GM12878 (cell line): ENCODE measurements around the gene EFHD1. TPM values are rescaled to one million over a fixed set of nuclear protein-coding genes. Genes with fewer than 3 reads are reported as not detected.

Experiments
- ATF7 ChIP-seq: fragments of 450-650 bp; IDR thresholded peaks from 2 replicates; pipeline ENCODE4 v1.6.1; 2016; ENCODE audit warnings: low read depth, mild to moderate bottlenecking
- BACH1 ChIP-seq: fragments of 450-650 bp; IDR thresholded peaks from 2 replicates; pipeline ENCODE4 v1.6.1; 2017; ENCODE audit warnings: mild to moderate bottlenecking, borderline replicate concordance
- BCL11A ChIP-seq: IDR thresholded peaks from 2 replicates; pipeline ENCODE4 v1.6.1; 2011; ENCODE audit warnings: low read depth, low read length
- DPF2 ChIP-seq: fragments of 450-650 bp; IDR thresholded peaks from 2 replicates; pipeline ENCODE4 v1.6.1; 2017; ENCODE audit warnings: mild to moderate bottlenecking
- EGR1 ChIP-seq, 2 experiments: IDR thresholded peaks; 1 replicate in 1 of 2; 2 replicates in 1 of 2; pipeline ENCODE4 v1.6.1; 2011 to 2012; ENCODE audit warnings: low read depth in 2 of 2, low read length in 2 of 2, borderline replicate concordance in 1 of 2, mild to moderate bottlenecking in 1 of 2, moderate library complexity in 1 of 2
- EP300 ChIP-seq, 2 experiments: fragments of 150-350 bp in 1 of 2; IDR thresholded peaks; 2 replicates each; pipeline ENCODE4 v1.6.1; 2011 to 2012; ENCODE audit warnings: low read depth in 2 of 2, low read length in 2 of 2, borderline replicate concordance in 1 of 2, improper control_type of control experiment in 1 of 2, inconsistent platforms in 1 of 2; ENCODE audit not compliant: control insufficient read depth in 1 of 2
- FOXK2 ChIP-seq: fragments of 450-650 bp; IDR thresholded peaks from 2 replicates; pipeline ENCODE4 v1.6.1; 2017; ENCODE audit warnings: mild to moderate bottlenecking, moderate library complexity
- GATAD2B ChIP-seq: fragments of 450-650 bp; conservative IDR thresholded peaks from 2 replicates; pipeline ENCODE4 v1.6.1; 2017; ENCODE audit warnings: low read depth, mild to moderate bottlenecking, moderate library complexity
- HDAC2 ChIP-seq: fragments of 200-600 bp; sonication (generic); IDR thresholded peaks from 2 replicates; pipeline ENCODE4 v1.6.1; 2017
- HDAC6 ChIP-seq: fragments of 200-600 bp; sonication (generic); IDR thresholded peaks from one replicate; pipeline ENCODE4 v1.8.0; 2017; ENCODE audit warnings: antibody characterized with exemption; ENCODE audit not compliant: unreplicated experiment
- IKZF1 ChIP-seq: fragments of 450-650 bp; conservative IDR thresholded peaks from 2 replicates; pipeline ENCODE4 v1.6.1; 2017; ENCODE audit warnings: antibody characterized with exemption, mild to moderate bottlenecking
- IRF3 ChIP-seq: fragments of 450-650 bp; IDR thresholded peaks from 2 replicates; pipeline ENCODE4 v1.6.1; 2014; ENCODE audit warnings: mild to moderate bottlenecking
- KDM1A ChIP-seq: fragments of 200-600 bp; sonication (generic); IDR thresholded peaks from 2 replicates; pipeline ENCODE4 v1.6.1; 2016; ENCODE audit warnings: borderline replicate concordance
- MEF2A ChIP-seq: IDR thresholded peaks from 2 replicates; pipeline ENCODE4 v1.6.1; 2011; ENCODE audit warnings: low read depth, mild to moderate bottlenecking, low read length, moderate library complexity; ENCODE audit not compliant: insufficient read depth
- MTA2 ChIP-seq: fragments of 450-650 bp; IDR thresholded peaks from 2 replicates; pipeline ENCODE4 v1.6.1; 2016; ENCODE audit warnings: low read depth, mild to moderate bottlenecking, moderate library complexity
- MTA3 ChIP-seq: IDR thresholded peaks from 2 replicates; pipeline ENCODE4 v1.6.1; 2012; ENCODE audit warnings: low read length, inconsistent platforms, borderline replicate concordance
- NBN ChIP-seq: fragments of 450-650 bp; IDR thresholded peaks from 2 replicates; pipeline ENCODE4 v1.6.1; 2016
- NFYA ChIP-seq: IDR thresholded peaks from 2 replicates; pipeline ENCODE4 v1.6.1; 2011; ENCODE audit warnings: low read depth, mild to moderate bottlenecking, low read length, improper control_type of control experiment, borderline replicate concordance
- RAD21 ChIP-seq: IDR thresholded peaks from 2 replicates; pipeline ENCODE4 v1.6.1; 2011; ENCODE audit warnings: mild to moderate bottlenecking, low read depth, low read length, moderate library complexity; ENCODE audit not compliant: insufficient read depth
- RB1 ChIP-seq: fragments of 450-650 bp; formaldehyde crosslinking; IDR thresholded peaks from 2 replicates; pipeline ENCODE4 v1.6.1; 2017; ENCODE audit warnings: mild to moderate bottlenecking, borderline replicate concordance
- SPI1 ChIP-seq: IDR thresholded peaks from 2 replicates; pipeline ENCODE4 v1.6.1; 2011; ENCODE audit warnings: low read depth, mild to moderate bottlenecking, low read length, moderate library complexity, borderline replicate concordance; ENCODE audit not compliant: insufficient read depth
- STAT1 ChIP-seq: fragments of 450-650 bp; conservative IDR thresholded peaks from 2 replicates; pipeline ENCODE4 v1.6.1; 2014; ENCODE audit warnings: antibody characterized with exemption, mild to moderate bottlenecking
- TARDBP ChIP-seq: IDR thresholded peaks from 2 replicates; pipeline ENCODE4 v1.6.1; 2016; ENCODE audit warnings: borderline replicate concordance
- ZBTB4 ChIP-seq: fragments of 450-650 bp; formaldehyde crosslinking; IDR thresholded peaks from 2 replicates; pipeline ENCODE4 v1.4.0; 2022; ENCODE audit warnings: mild to moderate bottlenecking, moderate library complexity
- ZNF207 ChIP-seq: fragments of 450-650 bp; IDR thresholded peaks from 2 replicates; pipeline ENCODE4 v1.6.1; 2014; ENCODE audit warnings: antibody characterized with exemption, mild to moderate bottlenecking, borderline replicate concordance
- polyA plus RNA-seq, 11 experiments: library from polyadenylated mRNA; depleted of rRNA in 4 of 11; unstranded in 6 of 11; stranded (reverse) in 5 of 11; fragments of >200 nt; fragmentation: Nextera tagmentation in 4 of 11; fragmentation: Illumina TruSeq in 1 of 11; extraction: Ambion mirVana in 4 of 11; extraction: Trizol in 1 of 11; gene quantifications; 1 replicate in 1 of 11; 2 replicates in 10 of 11; pipeline versions ENCODE4 v1.2.1 to v1.2.3, GENCODE V29; 2011 to 2016; ENCODE audit warnings: inconsistent platforms in 2 of 11, missing spikeins in 2 of 11, low read depth in 1 of 11
- total RNA-seq, 4 experiments: library from RNA; depleted of rRNA in 3 of 4; stranded (reverse); fragments of >200 nt in 3 of 4; fragmentation: Illumina TruSeq in 1 of 4; extraction: Trizol in 1 of 4; gene quantifications; 2 replicates each; pipeline versions ENCODE4 v1.2.1 to v1.2.3, GENCODE V29; 2013 to 2021
- TF ChIP-seq, protein P1 (sequence below): fragments of 450-650 bp; IDR thresholded peaks from 2 replicates; pipeline ENCODE4 v1.6.1; 2016; ENCODE audit warnings: mild to moderate bottlenecking
- TF ChIP-seq, protein P2 (sequence below): IDR thresholded peaks from 2 replicates; pipeline ENCODE4 v1.6.1; 2012; ENCODE audit warnings: low read depth, low read length, improper control_type of control experiment

The EFHD1 gene
- total and polyA plus RNA-seq, 10 of the 15 experiments (the other 5 are each of a cell fraction or from before 2014, with no cell fraction given): 0.07 TPM; not detected in 9

DNA sequence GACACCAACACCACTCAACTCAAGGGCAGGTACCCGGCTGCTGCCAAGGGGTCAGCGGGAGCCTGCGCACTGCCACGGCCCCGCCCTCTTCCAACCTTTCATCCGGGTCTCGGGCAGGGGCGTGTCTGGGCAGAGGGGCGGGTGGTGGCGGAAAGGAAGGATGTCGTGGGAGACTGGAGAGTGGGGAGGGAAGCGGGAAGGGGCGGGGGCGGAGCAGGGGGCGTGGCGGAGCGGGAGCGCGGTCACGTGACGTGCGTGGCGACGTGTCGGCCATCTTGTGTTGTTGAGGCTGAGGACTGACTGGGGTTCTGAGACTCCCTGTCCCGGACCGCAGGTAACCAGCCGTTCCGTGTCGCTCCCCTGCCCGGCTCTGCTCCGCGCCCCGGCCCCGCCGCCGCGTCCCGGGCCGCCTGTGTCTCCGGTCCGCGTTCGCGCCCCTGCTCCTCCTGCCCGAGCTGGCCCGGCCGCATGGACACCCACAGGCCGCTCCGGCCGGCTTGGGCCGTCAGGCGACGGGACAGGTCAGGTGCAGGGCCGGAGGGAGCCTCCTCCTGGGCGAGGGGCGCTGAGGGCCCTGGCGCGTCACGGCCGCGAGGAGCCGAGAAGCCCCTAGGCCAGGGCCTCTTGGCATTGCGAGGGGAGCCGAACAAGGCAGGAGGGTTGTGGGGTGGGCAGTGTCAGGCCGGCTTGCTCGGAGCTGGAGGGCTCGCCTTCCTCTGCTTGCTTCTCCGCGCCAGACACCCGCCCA lies 63.8 kb downstream of the EFHD1 start, which contains the start of gene GIGYF2 (continued):
- TF ChIP-seq NBN (no peak), IRF3 (no peak), IKZF1 (peak; percentile 74), EP300 (IDR thresholded peaks at IDR 0.05; ENCODE audit: borderline replicate concordance in 1 of 2, control insufficient read depth in 1 of 2, low read depth in 2 of 2, low read length in 2 of 2) (no peak), FOXK2 (peak; percentile 56; the same call in 1 of the 2 replicates), ZNF207 (0 out of 2 replicates have a peak, but pooled peaks have one; percentile 29), BCL11A (no peak), NFYA (no peak), ATF7 (no peak), BACH1 (peak; percentile 69), MTA3 (no peak), GATAD2B (peak; percentile 63; the same call in 1 of the 2 replicates), HDAC6 (no peak), KDM1A (no peak), RAD21 (no peak), RB1 (no peak; the same call in 1 of the 2 replicates), MEF2A (no peak), SPI1 (peak; percentile 20; the same call in 1 of the 2 replicates), STAT1 (no peak), TARDBP (no peak), EGR1 (IDR thresholded peaks at IDR 0.05; ENCODE audit: borderline replicate concordance in 1 of 2, low read depth in 2 of 2, low read length in 2 of 2) (peak in 1 of 2 experiments; percentile 88; a peak in 2 of 3 replicates), DPF2 (peak; percentile 84), MTA2 (no peak), ZBTB4 (CRISPR knock-in tag) (no peak), HDAC2 (no peak)
- TF ChIP-seq, protein P1, sequence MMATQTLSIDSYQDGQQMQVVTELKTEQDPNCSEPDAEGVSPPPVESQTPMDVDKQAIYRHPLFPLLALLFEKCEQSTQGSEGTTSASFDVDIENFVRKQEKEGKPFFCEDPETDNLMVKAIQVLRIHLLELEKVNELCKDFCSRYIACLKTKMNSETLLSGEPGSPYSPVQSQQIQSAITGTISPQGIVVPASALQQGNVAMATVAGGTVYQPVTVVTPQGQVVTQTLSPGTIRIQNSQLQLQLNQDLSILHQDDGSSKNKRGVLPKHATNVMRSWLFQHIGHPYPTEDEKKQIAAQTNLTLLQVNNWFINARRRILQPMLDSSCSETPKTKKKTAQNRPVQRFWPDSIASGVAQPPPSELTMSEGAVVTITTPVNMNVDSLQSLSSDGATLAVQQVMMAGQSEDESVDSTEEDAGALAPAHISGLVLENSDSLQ: no peak; the same call in 1 of the 2 replicates
- TF ChIP-seq, protein P2, sequence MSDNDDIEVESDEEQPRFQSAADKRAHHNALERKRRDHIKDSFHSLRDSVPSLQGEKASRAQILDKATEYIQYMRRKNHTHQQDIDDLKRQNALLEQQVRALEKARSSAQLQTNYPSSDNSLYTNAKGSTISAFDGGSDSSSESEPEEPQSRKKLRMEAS: peak; percentile 60; the same call in 1 of the 2 replicates
